Keratinocyte (primary cell): Measurements from ENCODE around the gene FEN1. TPM values are rescaled to one million over a fixed set of nuclear protein-coding genes. Genes with fewer than 3 reads are reported as not detected.

Source experiments
- DNase-seq: peaks from one replicate; pipeline ENCODE4 v3.0.0-alpha.2; 2011; ENCODE audit warnings: low read depth, missing footprints, low spot score
- FAIRE-seq: peaks from 2 replicates; lab custom pipeline; 2011; peaks lifted over from hg19 to GRCh38; lab: Jason Lieb, UNC
- H2AFZ ChIP-seq: 2 replicates; pipeline ENCODE4 v1.6.0; 2012; ENCODE audit warnings: low read length, control low read depth, inconsistent platforms; ENCODE audit not compliant: control insufficient read depth
- H3K27ac ChIP-seq: 2 replicates; pipeline ENCODE4 v1.5.1; 2011; ENCODE audit warnings: low read length; ENCODE audit not compliant: control insufficient read depth, insufficient read depth
- H3K27me3 ChIP-seq: 3 replicates; pipeline ENCODE4 v1.6.0; 2011; ENCODE audit warnings: low read length; ENCODE audit not compliant: control insufficient read depth, insufficient read depth; ENCODE audit errors: extremely low read depth
- H3K36me3 ChIP-seq, 2 experiments: 2 replicates in 1 of 2; 3 replicates in 1 of 2; pipeline ENCODE4 v1.5.1; 2011; ENCODE audit warnings: low read length in 2 of 2, mild to moderate bottlenecking in 1 of 2; ENCODE audit not compliant: control insufficient read depth in 2 of 2, insufficient read depth in 2 of 2; ENCODE audit errors: extremely low read depth in 1 of 2
- H3K4me1 ChIP-seq: 3 replicates; pipeline ENCODE4 v1.5.1; 2011; ENCODE audit warnings: low read length; ENCODE audit not compliant: control insufficient read depth, insufficient read depth; ENCODE audit errors: extremely low read depth
- H3K4me2 ChIP-seq: 3 replicates; pipeline ENCODE4 v1.6.0; 2011; ENCODE audit warnings: low read depth, low read length; ENCODE audit not compliant: control insufficient read depth, insufficient read depth; ENCODE audit errors: extremely low read depth
- H3K4me3 ChIP-seq, 3 experiments: fragments of 200-600 bp in 1 of 3; sonication (generic) in 1 of 3; 2 replicates in 2 of 3; 3 replicates in 1 of 3; pipeline ENCODE4 v1.5.1; 2011 to 2016; ENCODE audit warnings: low read length in 3 of 3, mild to moderate bottlenecking in 3 of 3, control low read depth in 2 of 3, inconsistent platforms in 1 of 3, low read depth in 1 of 3, mixed read lengths in 1 of 3, mixed run types in 1 of 3, moderate library complexity in 1 of 3; ENCODE audit not compliant: control insufficient read depth in 2 of 3, insufficient read depth in 2 of 3; ENCODE audit errors: extremely low read depth in 1 of 3
- H3K79me2 ChIP-seq: 2 replicates; pipeline ENCODE4 v1.6.0; 2012; ENCODE audit warnings: low read length; ENCODE audit not compliant: control insufficient read depth, insufficient read depth
- H3K9ac ChIP-seq: 3 replicates; pipeline ENCODE4 v1.6.0; 2011; ENCODE audit warnings: low read length; ENCODE audit not compliant: control insufficient read depth, insufficient read depth; ENCODE audit errors: extremely low read depth
- H3K9me1 ChIP-seq: 3 replicates; pipeline ENCODE4 v1.6.0; 2011; ENCODE audit warnings: low read length; ENCODE audit not compliant: control insufficient read depth, insufficient read depth; ENCODE audit errors: extremely low read depth
- H3K9me3 ChIP-seq: 2 replicates; pipeline ENCODE4 v1.5.1; 2012; ENCODE audit warnings: low read depth, low read length; ENCODE audit not compliant: control insufficient read depth
- H4K20me1 ChIP-seq: 3 replicates; pipeline ENCODE4 v1.6.0; 2011; ENCODE audit warnings: low read length; ENCODE audit not compliant: control insufficient read depth, insufficient read depth; ENCODE audit errors: extremely low read depth
- EZH2 ChIP-seq: IDR thresholded peaks from one replicate; pipeline ENCODE4 v1.6.1; 2012; ENCODE audit warnings: inconsistent platforms, mild to moderate bottlenecking, low read length, moderate library complexity
- dilution Hi-C: fragments of 300-500 bp; cut with MboI; formaldehyde crosslinking; loops from one replicate; pipeline ENCODE4 v1.7.0; 2020; ENCODE audit warnings: low sequenced_read_pairs; ENCODE audit not compliant: extremely low pct_ligation_motif_present
- polyA plus RNA-seq, 5 experiments: library from polyadenylated mRNA; depleted of rRNA in 3 of 5; stranded (reverse) in 3 of 5; stranded (forward) in 1 of 5; unstranded in 1 of 5; fragments of >200 nt; gene quantifications; 1 replicate in 1 of 5; 2 replicates in 3 of 5; 3 replicates in 1 of 5; pipeline versions ENCODE4 v1.2.1 to v1.2.3, GENCODE V29; 2011 to 2012; ENCODE audit warnings: missing spikeins in 2 of 5, low read depth in 1 of 5, low replicate concordance in 1 of 5
- TF ChIP-seq, protein P1 (sequence below), 3 experiments: IDR thresholded peaks in 1 of 3; conservative IDR thresholded peaks in 1 of 3; optimal IDR thresholded peaks in 1 of 3; 2 replicates in 2 of 3; 3 replicates in 1 of 3; pipeline versions ENCODE3 to v1.5.1; 2011; ENCODE audit warnings: low read length in 3 of 3, mild to moderate bottlenecking in 3 of 3, moderate library complexity in 2 of 3, control low read depth in 1 of 3, inconsistent platforms in 1 of 3; ENCODE audit not compliant: insufficient read depth in 2 of 3; ENCODE audit errors: extremely low read depth in 1 of 3

Gene FEN1
- polyA plus RNA-seq, 1 donor (not counting 4 experiments of a cell fraction or from before 2014, with no cell fraction given), result 26.7 TPM

DNA sequence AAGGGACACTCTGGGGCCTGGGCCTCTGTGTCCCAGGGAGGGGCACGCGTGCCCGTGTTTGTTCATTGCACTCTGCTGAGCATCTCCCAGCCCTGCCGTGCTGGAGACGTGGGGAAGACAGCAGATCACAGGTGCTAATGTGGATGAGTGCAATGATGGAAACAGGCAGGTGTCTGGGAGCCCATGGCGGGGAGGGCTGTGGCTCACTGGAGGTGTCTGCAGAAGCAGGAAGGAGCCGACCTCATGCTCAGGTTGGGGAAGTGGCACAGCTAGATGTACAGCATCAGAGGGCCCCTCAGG, 8.3 kb upstream of the FEN1 start:
- peaks cover 15 to 35% of the 10 kb centered on the region in 2 experiments for H3K36me3 ChIP-seq
- no peak overlapping the region for H3K9ac ChIP-seq
- no peak for DNase-seq
- no peak for TF ChIP-seq EZH2
- TF ChIP-seq, protein P1, sequence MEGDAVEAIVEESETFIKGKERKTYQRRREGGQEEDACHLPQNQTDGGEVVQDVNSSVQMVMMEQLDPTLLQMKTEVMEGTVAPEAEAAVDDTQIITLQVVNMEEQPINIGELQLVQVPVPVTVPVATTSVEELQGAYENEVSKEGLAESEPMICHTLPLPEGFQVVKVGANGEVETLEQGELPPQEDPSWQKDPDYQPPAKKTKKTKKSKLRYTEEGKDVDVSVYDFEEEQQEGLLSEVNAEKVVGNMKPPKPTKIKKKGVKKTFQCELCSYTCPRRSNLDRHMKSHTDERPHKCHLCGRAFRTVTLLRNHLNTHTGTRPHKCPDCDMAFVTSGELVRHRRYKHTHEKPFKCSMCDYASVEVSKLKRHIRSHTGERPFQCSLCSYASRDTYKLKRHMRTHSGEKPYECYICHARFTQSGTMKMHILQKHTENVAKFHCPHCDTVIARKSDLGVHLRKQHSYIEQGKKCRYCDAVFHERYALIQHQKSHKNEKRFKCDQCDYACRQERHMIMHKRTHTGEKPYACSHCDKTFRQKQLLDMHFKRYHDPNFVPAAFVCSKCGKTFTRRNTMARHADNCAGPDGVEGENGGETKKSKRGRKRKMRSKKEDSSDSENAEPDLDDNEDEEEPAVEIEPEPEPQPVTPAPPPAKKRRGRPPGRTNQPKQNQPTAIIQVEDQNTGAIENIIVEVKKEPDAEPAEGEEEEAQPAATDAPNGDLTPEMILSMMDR (optimal IDR thresholded peaks at IDR 0.05 in 1 of 3, IDR thresholded peaks at IDR 0.05 in 1 of 3, conservative IDR thresholded peaks at IDR 0.05 in 1 of 3; ENCODE audit: extremely low read depth in 1 of 3, insufficient read depth in 2 of 3, low read length in 3 of 3), result no peak
- no peaks in the 10 kb centered on the region for H3K27me3 ChIP-seq
- no peaks in the 10 kb centered on the region for H3K9me1 ChIP-seq
- no peaks in the 10 kb centered on the region for H3K9me3 ChIP-seq
- H4K20me1 ChIP-seq, result no peaks in the 10 kb centered on the region
- no peak overlapping the region for H2AFZ ChIP-seq
- peaks cover 11% of the 10 kb centered on the region for H3K4me1 ChIP-seq
- no peak overlapping the region for H3K27ac ChIP-seq
- dilution Hi-C loops, result no loop called here
- no peak for FAIRE-seq
- no peak overlapping the region for H3K4me2 ChIP-seq
- H3K79me2 ChIP-seq, result no peaks in the 10 kb centered on the region
- H3K4me3 ChIP-seq, result no peak overlapping the region

DNA sequence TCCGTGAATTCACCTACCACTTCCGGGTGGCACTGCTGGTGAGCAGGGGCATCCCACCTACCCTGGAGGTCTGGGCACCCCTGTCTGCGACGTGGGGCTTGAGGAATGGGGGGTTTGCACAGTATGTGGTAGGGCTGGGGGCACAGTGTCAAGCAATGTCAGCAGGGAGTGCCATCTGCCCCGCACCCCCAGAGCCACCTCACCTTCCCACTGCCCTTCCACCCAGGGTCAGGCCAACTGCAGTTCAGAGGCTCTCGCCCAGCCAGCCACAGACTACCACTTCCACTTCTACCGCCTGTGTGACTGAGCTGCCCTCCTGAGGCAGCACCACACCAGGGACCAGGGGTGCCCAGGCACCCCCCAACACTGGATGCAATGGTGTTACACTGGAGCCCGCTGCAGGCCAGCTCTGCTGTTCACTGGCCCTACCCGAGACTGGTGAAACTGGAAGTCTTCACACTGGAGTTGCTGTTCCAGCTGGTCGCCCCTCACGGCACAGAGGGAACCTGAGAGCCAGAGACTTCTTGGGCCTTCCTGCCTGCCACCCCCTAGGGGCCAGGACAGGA, 6.8 kb upstream of the FEN1 start:
- Histone ChIP-seq H3K9me1 (no peaks in the 10 kb centered on the region), H3K9me3 (no peaks in the 10 kb centered on the region), H3K79me2 (peaks cover 11% of the 10 kb centered on the region), H3K27ac (no peak overlapping the region), H3K36me3 (peaks cover 22 to 49% of the 10 kb centered on the region in 2 experiments), H3K27me3 (no peaks in the 10 kb centered on the region), H4K20me1 (peaks cover 6% of the 10 kb centered on the region), H3K9ac (no peak overlapping the region), H3K4me2 (no peak overlapping the region), H3K4me1 (peaks cover 6% of the 10 kb centered on the region), H3K4me3 (no peak overlapping the region), H2AFZ (no peak overlapping the region)
- TF ChIP-seq EZH2, result no peak
- TF ChIP-seq, protein P1 (optimal IDR thresholded peaks at IDR 0.05 in 1 of 3, IDR thresholded peaks at IDR 0.05 in 1 of 3, conservative IDR thresholded peaks at IDR 0.05 in 1 of 3; ENCODE audit: extremely low read depth in 1 of 3, insufficient read depth in 2 of 3, low read length in 3 of 3), result no peak
- dilution Hi-C loops, result no loop called here
- FAIRE-seq, result no peak
- DNase-seq, result no peak
